K562 (cell line): ENCODE measurements around the gene PPM1F. TPM values are rescaled to one million over a fixed set of nuclear protein-coding genes. Genes with fewer than 3 reads are reported as not detected.
A peak's percentile ranks its signal among the peaks of the same experiment; 100 is the strongest.

Experiments used
- ATAC-seq: fragments of 200-7000 bp; cut with Tn5 transposase; 3 replicates; pipeline ENCODE4 v1.9.1; 2020; ENCODE audit warnings: moderate library complexity
- BruUV-seq: library from RNA; stranded (reverse); fragments of 400-500 nt; replicated peaks from 2 replicates; lab custom pipeline; 2021; lab: Mats Ljungman, UMichigan
- CTCF ChIA-PET: fragments of 300-600 bp; formaldehyde crosslinking; extraction: SDS; loops from one replicate; lab custom pipeline; 2021; ENCODE audit warnings: low intra/inter-chr PET ratio; lab: Yijun Ruan, JAX
- POLR2A ChIA-PET: fragments of 300-600, 350-650 bp; sonication (Branson Sonifier 250); formaldehyde crosslinking; extraction: SDS; loops from one replicate; lab custom pipeline; 2021; ENCODE audit warnings: antibody characterized with exemption, inconsistent platforms; lab: Yijun Ruan, JAX
- DNase-seq, 4 experiments: peaks; one replicate each; pipeline versions ENCODE4 v3.0.0 to v3.0.0-alpha.2; 2011 to 2018; ENCODE audit warnings: low spot score in 3 of 4, mixed read lengths in 3 of 4; ENCODE audit errors: extremely low read depth in 1 of 4
- FAIRE-seq: peaks from 2 replicates; lab custom pipeline; 2011; peaks lifted over from hg19 to GRCh38; lab: Jason Lieb, UNC
- H2AFZ ChIP-seq: 2 replicates; pipeline ENCODE4 v1.6.0; 2011; ENCODE audit warnings: low read depth, low read length, control low read depth, inconsistent platforms
- H3K27ac ChIP-seq: fragments of 200-600 bp; 3 replicates; pipeline ENCODE4 v1.8.0; 2011; ENCODE audit warnings: low read depth, mild to moderate bottlenecking, control low read depth, inconsistent platforms, low read length, moderate library complexity, mixed read lengths; ENCODE audit errors: extremely low read depth
- H3K27me3 ChIP-seq, 2 experiments: fragments of 300-600 bp in 1 of 2; 2 replicates in 1 of 2; 3 replicates in 1 of 2; pipeline versions ENCODE4 v1.6.0 to v1.8.0; 2011; ENCODE audit warnings: inconsistent platforms in 2 of 2, low read length in 2 of 2, mild to moderate bottlenecking in 1 of 2, mixed read lengths in 1 of 2, moderate library complexity in 1 of 2; ENCODE audit not compliant: control insufficient read depth in 2 of 2, insufficient read depth in 2 of 2
- H3K36me3 ChIP-seq: fragments of 300-600 bp; 3 replicates; pipeline ENCODE4 v1.8.0; 2011; ENCODE audit warnings: mild to moderate bottlenecking, low read length, inconsistent platforms; ENCODE audit not compliant: control insufficient read depth, insufficient read depth
- H3K4me1 ChIP-seq, 2 experiments: fragments of 200-600 bp in 1 of 2; replicated peaks in 1 of 2; 2 replicates in 1 of 2; 3 replicates in 1 of 2; pipeline versions ENCODE4 v1.5.1 to v1.8.0; 2011; ENCODE audit warnings: inconsistent platforms in 2 of 2, low read length in 2 of 2, mild to moderate bottlenecking in 1 of 2, mixed read lengths in 1 of 2, moderate library complexity in 1 of 2; ENCODE audit not compliant: control insufficient read depth in 2 of 2, insufficient read depth in 2 of 2
- H3K4me2 ChIP-seq: 2 replicates; pipeline ENCODE4 v1.6.1; 2011; ENCODE audit warnings: low read length, control low read depth, inconsistent platforms, mixed read lengths; ENCODE audit not compliant: insufficient read depth
- H3K4me3 ChIP-seq: fragments of 200-600 bp; sonication (generic), shearing (Covaris generic); 2 replicates; pipeline ENCODE4 v1.5.1; 2016; ENCODE audit warnings: control low read depth, inconsistent platforms
- H3K79me2 ChIP-seq: fragments of 200-600 bp; 3 replicates; pipeline ENCODE4 v1.8.0; 2011; ENCODE audit warnings: low read length, inconsistent platforms; ENCODE audit not compliant: control insufficient read depth, insufficient read depth
- H3K9ac ChIP-seq, 2 experiments: 2 replicates each; pipeline versions ENCODE4 v1.6.0 to v1.6.1; 2011; ENCODE audit warnings: low read depth in 2 of 2, low read length in 2 of 2, control low read depth in 1 of 2, inconsistent platforms in 1 of 2, mild to moderate bottlenecking in 1 of 2, mixed read lengths in 1 of 2; ENCODE audit not compliant: insufficient read depth in 1 of 2
- H3K9me1 ChIP-seq: one replicate; pipeline ENCODE4 v1.6.0; 2011; ENCODE audit warnings: inconsistent platforms, mild to moderate bottlenecking, low read length, moderate library complexity; ENCODE audit not compliant: control insufficient read depth, insufficient read depth
- H3K9me3 ChIP-seq: replicated peaks from 2 replicates; pipeline ENCODE4 v1.5.1; 2011; ENCODE audit warnings: low read depth, low read length, inconsistent platforms; ENCODE audit not compliant: control insufficient read depth, insufficient read depth
- H4K20me1 ChIP-seq: replicated peaks from 2 replicates; pipeline ENCODE4 v1.6.1; 2011; ENCODE audit warnings: low read length, inconsistent platforms, mixed read lengths; ENCODE audit not compliant: control insufficient read depth, insufficient read depth
- ESRRA ChIP-seq: fragments of 450-650 bp; IDR thresholded peaks from 2 replicates; pipeline ENCODE4 v1.6.1; 2014; ENCODE audit warnings: low read depth, mild to moderate bottlenecking, moderate library complexity, borderline replicate concordance
- ETV1 ChIP-seq: fragments of 450-650 bp; conservative IDR thresholded peaks from 2 replicates; pipeline ENCODE4 v1.6.1; 2016; ENCODE audit warnings: missing genetic modification characterization, control low read depth, low read depth, missing compliant biosample characterization
- FOXK1 ChIP-seq: sonication (generic); formaldehyde crosslinking; IDR thresholded peaks from 2 replicates; pipeline ENCODE4 v1.8.0; 2022; ENCODE audit warnings: missing genetic modification reagents, mild to moderate bottlenecking, borderline replicate concordance
- SRSF3 ChIP-seq: fragments of 200-400 bp; formaldehyde crosslinking; IDR thresholded peaks from 2 replicates; pipeline ENCODE4 v1.6.1; 2016; ENCODE audit warnings: mild to moderate bottlenecking, low read length, moderate library complexity; ENCODE audit not compliant: insufficient read depth
- TAF1 ChIP-seq: IDR thresholded peaks from 2 replicates; pipeline ENCODE4 v1.6.1; 2011; ENCODE audit warnings: mild to moderate bottlenecking, low read length, moderate library complexity; ENCODE audit not compliant: insufficient read depth, control insufficient read depth, severe bottlenecking; ENCODE audit errors: extremely low read depth
- WHSC1 ChIP-seq: IDR thresholded peaks from one replicate; pipeline ENCODE4 v1.6.1; 2012; ENCODE audit warnings: low read length, control low read depth, inconsistent platforms
- ZFP36 ChIP-seq: fragments of 150-350 bp; IDR thresholded peaks from 2 replicates; pipeline ENCODE4 v1.6.1; 2018; ENCODE audit warnings: low read length, low read depth; ENCODE audit not compliant: partially characterized antibody
- ZNF384 ChIP-seq: IDR thresholded peaks from 2 replicates; pipeline ENCODE4 v1.6.1; 2012; ENCODE audit warnings: low read depth, low read length, improper control_type of control experiment
- ZNF436 ChIP-seq: fragments of 250-450, 450-650 bp; sonication (Bioruptor Pico); formaldehyde crosslinking; IDR thresholded peaks from 2 replicates; pipeline ENCODE4 v1.7.0; 2020; ENCODE audit warnings: mild to moderate bottlenecking
- ZNF717 ChIP-seq: fragments of 250-450 bp; sonication (Bioruptor Pico); IDR thresholded peaks from 2 replicates; pipeline ENCODE4 v1.5.0; 2021
- ZNF766 ChIP-seq: fragments of 200-800 bp; sonication (Bioruptor generic); conservative IDR thresholded peaks from 2 replicates; pipeline ENCODE4 v1.6.1; 2016; ENCODE audit warnings: missing genetic modification characterization, missing compliant biosample characterization
- WGBS: fragments of 100-300 bp; shearing (Covaris generic); methylation state at CpG from one replicate; pipeline ENCODE4 v1.1.6; 2016; ENCODE audit warnings: low coverage, mixed read lengths; ENCODE audit not compliant: insufficient coverage; ENCODE audit errors: missing lambda C conversion rate; 5-methylcytosine and 5-hydroxymethylcytosine counted together
- in situ Hi-C: fragments of 300-500 bp; cut with MboI; formaldehyde crosslinking; loops from 4 replicates; pipeline ENCODE4 v1.15.0; 2018; ENCODE audit warnings: inconsistent platforms, mixed read lengths
- intact Hi-C: fragments of 100-400 bp; cut with micrococcal nuclease; formaldehyde crosslinking; loops from 2 replicates; pipeline ENCODE4 v1.14.2; 2022
- polyA plus RNA-seq, 8 experiments: library from polyadenylated mRNA; depleted of rRNA in 4 of 8; stranded (reverse) in 5 of 8; unstranded in 3 of 8; fragments of >200 nt; fragmentation: Nextera tagmentation in 2 of 8; fragmentation: Illumina TruSeq in 1 of 8; extraction: Ambion mirVana in 2 of 8; extraction: Trizol in 1 of 8; gene quantifications; 2 replicates each; pipeline versions ENCODE4 v1.2.1 to v1.2.3, GENCODE V29; 2011 to 2014; ENCODE audit warnings: inconsistent platforms in 1 of 8, missing spikeins in 1 of 8
- total RNA-seq, 7 experiments: library from RNA; depleted of rRNA in 6 of 7; stranded (reverse); fragments of >200 nt in 6 of 7; fragmentation: Illumina TruSeq in 2 of 7; extraction: Trizol in 2 of 7; gene quantifications; 2 replicates each; pipeline versions ENCODE4 v1.2.1 to v1.2.3, GENCODE V29; 2011 to 2021; ENCODE audit warnings: low replicate concordance in 1 of 7
- TF ChIP-seq, protein P1 (sequence below), 2 experiments: fragments of 450-650 bp in 1 of 2; sonication (generic) in 1 of 2; formaldehyde crosslinking; conservative IDR thresholded peaks; 2 replicates each; pipeline versions ENCODE4 v1.4.0 to v1.8.1; 2020 to 2022; ENCODE audit warnings: mild to moderate bottlenecking in 1 of 2, missing genetic modification reagents in 1 of 2
- TF ChIP-seq, protein P2 (sequence below): fragments of 200-400 bp; formaldehyde crosslinking; IDR thresholded peaks from 2 replicates; pipeline ENCODE4 v1.6.1; 2017; ENCODE audit warnings: mild to moderate bottlenecking, low read depth, low read length, moderate library complexity
- TF ChIP-seq, protein P3 (sequence below): IDR thresholded peaks from 2 replicates; pipeline ENCODE4 v1.6.1; 2011; ENCODE audit warnings: borderline replicate concordance, low read depth, mild to moderate bottlenecking, moderate library complexity, low read length; ENCODE audit not compliant: insufficient read depth, poor library complexity, severe bottlenecking

PPM1F gene
- total and polyA plus RNA-seq, 9 of the 15 experiments (the other 6 are each of a cell fraction or from before 2014, with no cell fraction given): 2.1 to 159 (median 64.0) TPM

DNA sequence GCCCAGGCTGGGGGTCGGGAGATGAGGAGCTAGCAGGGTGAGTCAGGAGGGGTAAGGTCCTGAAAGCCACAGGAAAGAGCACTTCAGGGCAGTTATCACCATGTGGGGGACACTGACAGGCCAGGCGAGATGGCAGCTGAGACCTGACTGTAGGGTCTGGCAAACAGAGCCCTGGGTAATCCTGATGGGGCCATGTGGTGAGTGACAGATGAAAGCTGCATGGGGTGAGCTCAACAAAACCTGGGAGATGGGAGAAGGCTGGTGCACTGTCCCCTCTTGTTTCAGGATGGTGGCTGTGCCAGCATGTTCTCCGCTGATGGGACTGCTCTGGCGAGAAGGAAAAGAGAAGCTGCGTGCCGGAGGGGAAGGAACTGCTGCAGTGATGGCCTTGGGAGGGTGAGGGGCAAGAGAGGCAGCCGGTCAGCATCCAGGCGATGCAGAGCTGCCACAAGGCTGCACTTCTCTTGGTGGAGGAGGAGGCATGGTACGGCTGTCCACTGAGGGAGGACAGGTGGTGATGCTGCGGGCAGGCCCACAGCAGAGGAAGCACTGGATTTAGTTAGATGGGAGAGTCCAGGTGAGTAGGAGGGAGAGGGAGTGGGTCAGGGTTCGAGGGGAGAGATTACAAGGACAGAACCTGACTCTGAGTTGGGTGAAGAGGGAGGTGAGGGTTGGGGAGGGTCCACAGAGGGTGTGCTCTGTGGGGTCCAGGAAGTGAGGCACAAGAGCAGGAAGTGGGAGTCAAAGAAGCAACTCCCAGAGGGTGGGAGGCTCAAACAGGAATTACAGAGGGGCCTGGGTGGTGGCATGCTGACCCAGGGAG is 26.1 kb upstream of the PPM1F start (continued):
- TF ChIP-seq TAF1: no peak
- no peak for TF ChIP-seq ESRRA
- TF ChIP-seq, protein P1, sequence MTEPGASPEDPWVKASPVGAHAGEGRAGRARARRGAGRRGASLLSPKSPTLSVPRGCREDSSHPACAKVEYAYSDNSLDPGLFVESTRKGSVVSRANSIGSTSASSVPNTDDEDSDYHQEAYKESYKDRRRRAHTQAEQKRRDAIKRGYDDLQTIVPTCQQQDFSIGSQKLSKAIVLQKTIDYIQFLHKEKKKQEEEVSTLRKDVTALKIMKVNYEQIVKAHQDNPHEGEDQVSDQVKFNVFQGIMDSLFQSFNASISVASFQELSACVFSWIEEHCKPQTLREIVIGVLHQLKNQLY (CRISPR knock-in tag; conservative IDR thresholded peaks at IDR 0.05): 0 out of 4 replicates have a peak, but pooled peaks of 1 of the 2 experiments have one; percentile 51

DNA sequence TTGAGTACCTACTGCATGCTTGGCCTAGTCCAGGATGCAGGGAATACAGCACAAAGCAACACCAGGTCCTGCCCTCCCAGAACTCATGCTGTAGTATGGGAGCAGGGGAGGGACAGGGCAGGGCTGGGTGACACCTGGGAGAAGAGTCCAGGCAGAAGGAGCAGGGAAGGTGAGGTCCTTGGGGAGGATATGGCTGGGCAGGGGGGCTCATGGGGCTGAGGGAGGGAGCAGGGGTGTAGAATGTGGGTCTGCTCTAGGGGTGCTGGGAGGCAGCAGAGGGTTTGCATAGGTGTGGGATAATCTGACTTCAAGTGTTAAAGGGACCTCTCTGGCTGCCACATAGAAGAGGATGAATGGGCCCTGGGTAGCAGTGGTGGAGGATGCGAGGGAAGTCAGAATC is 25.2 kb upstream of the PPM1F start:
- peaks cover 57% of the 10 kb centered on the region for H4K20me1 ChIP-seq
- intact Hi-C loops (no loop called here), in situ Hi-C loops (no loop called here)
- no peak overlapping the region for H2AFZ ChIP-seq
- no peak overlapping the region for H3K27ac ChIP-seq
- no peak overlapping the region for H3K4me2 ChIP-seq
- FAIRE-seq (no peak), ATAC-seq (no peak), DNase-seq (no peak)
- peaks cover 42% of the 10 kb centered on the region for H3K79me2 ChIP-seq
- H3K36me3 ChIP-seq: peaks cover 80% of the 10 kb centered on the region
- no peaks in the 10 kb centered on the region for H3K9me3 ChIP-seq
- ChIA-PET POLR2A (interaction anchor here (0.8 to 22.7 kb wide), 6 partner anchors 10 to 170 kb away, joined by 3 to 382 read pairs (median 10); partner anchors contain the start of gene PPM1F), CTCF (interaction anchor here (0.6 kb wide), 1 partner anchor 25 kb away, joined by 3 read pairs; the partner anchor contains the start of gene PPM1F)
- H3K27me3 ChIP-seq: no peaks in the 10 kb centered on the region; a peak in 1 of 5 replicates
- H3K9me1 ChIP-seq: peaks cover 20% of the 10 kb centered on the region
- H3K9ac ChIP-seq: peak overlapping the region in 1 of 2 experiments; percentile 29; a peak in 1 of 4 replicates
- 90% methylated on average over 1 of the region's 1 CpG for WGBS
- H3K4me3 ChIP-seq: no peak overlapping the region
- H3K4me1 ChIP-seq: peaks cover 10 to 25% of the 10 kb centered on the region in 2 experiments; a peak in 4 of 5 replicates
- no TSS peak for BruUV-seq
- TF ChIP-seq ZNF766 (CRISPR knock-in tag) (no peak), ETV1 (tag) (no peak), ZNF436 (no peak), ZNF384 (no peak), WHSC1 (no peak), FOXK1 (CRISPR knock-in tag) (no peak), SRSF3 (no peak), ZFP36 (no peak), ZNF717 (CRISPR knock-in tag) (no peak)
- TF ChIP-seq, protein P2, sequence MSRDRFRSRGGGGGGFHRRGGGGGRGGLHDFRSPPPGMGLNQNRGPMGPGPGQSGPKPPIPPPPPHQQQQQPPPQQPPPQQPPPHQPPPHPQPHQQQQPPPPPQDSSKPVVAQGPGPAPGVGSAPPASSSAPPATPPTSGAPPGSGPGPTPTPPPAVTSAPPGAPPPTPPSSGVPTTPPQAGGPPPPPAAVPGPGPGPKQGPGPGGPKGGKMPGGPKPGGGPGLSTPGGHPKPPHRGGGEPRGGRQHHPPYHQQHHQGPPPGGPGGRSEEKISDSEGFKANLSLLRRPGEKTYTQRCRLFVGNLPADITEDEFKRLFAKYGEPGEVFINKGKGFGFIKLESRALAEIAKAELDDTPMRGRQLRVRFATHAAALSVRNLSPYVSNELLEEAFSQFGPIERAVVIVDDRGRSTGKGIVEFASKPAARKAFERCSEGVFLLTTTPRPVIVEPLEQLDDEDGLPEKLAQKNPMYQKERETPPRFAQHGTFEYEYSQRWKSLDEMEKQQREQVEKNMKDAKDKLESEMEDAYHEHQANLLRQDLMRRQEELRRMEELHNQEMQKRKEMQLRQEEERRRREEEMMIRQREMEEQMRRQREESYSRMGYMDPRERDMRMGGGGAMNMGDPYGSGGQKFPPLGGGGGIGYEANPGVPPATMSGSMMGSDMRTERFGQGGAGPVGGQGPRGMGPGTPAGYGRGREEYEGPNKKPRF: no peak
- TF ChIP-seq, protein P3, sequence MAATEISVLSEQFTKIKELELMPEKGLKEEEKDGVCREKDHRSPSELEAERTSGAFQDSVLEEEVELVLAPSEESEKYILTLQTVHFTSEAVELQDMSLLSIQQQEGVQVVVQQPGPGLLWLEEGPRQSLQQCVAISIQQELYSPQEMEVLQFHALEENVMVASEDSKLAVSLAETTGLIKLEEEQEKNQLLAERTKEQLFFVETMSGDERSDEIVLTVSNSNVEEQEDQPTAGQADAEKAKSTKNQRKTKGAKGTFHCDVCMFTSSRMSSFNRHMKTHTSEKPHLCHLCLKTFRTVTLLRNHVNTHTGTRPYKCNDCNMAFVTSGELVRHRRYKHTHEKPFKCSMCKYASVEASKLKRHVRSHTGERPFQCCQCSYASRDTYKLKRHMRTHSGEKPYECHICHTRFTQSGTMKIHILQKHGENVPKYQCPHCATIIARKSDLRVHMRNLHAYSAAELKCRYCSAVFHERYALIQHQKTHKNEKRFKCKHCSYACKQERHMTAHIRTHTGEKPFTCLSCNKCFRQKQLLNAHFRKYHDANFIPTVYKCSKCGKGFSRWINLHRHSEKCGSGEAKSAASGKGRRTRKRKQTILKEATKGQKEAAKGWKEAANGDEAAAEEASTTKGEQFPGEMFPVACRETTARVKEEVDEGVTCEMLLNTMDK: no peak
